Transverse colon (tissue), 4 donors: Measurements from ENCODE around the gene TARS3.

Source experiments
- EP300 ChIP-seq: sonication (generic); formaldehyde crosslinking; IDR thresholded peaks from one replicate; pipeline ENCODE4 v1.6.1; 2017; ENCODE audit warnings: antibody characterized with exemption, low read depth
- POLR2A ChIP-seq: fragments of 450-650 bp; IDR thresholded peaks from one replicate; pipeline ENCODE4 v1.6.1; 2016; ENCODE audit warnings: antibody characterized with exemption, mild to moderate bottlenecking, moderate library complexity
- POLR2AphosphoS5 ChIP-seq, 3 donors: sonication (generic); formaldehyde crosslinking; IDR thresholded peaks; one replicate each; pipeline ENCODE4 v1.6.1; 2016; ENCODE audit warnings: antibody characterized with exemption in 3 of 3
- TF ChIP-seq, protein P1 (sequence below), 5 experiments: fragments of 200-600 bp in 3 of 5; fragments of 450-650 bp in 2 of 5; sonication (generic) in 3 of 5; IDR thresholded peaks; 1 replicate in 2 of 5; 2 replicates in 3 of 5; pipeline ENCODE4 v1.5.1; 2016 to 2017; ENCODE audit warnings: antibody characterized with exemption in 5 of 5, inconsistent platforms in 3 of 5, mild to moderate bottlenecking in 2 of 5, moderate library complexity in 1 of 5

DNA sequence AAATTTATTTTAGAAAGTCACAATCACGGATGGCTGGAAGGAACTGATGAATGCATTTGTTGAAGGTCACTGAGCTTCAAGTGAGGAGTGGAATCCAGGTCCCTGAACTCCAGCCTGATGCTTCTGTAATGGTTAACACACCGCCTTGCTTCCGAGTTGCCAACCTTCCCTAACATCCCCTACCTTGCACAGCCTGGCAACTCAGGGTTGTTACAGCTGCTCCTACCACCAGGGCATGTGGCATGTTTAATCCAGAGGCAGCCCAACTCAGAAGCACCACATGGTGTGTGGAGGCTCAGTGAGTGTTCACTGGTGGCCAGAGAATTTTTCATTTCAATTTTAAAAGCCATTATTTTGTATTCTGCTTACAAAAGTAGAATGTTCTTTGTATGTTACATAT is 77.0 kb downstream of the TARS3 start:
- TF ChIP-seq, protein P1, sequence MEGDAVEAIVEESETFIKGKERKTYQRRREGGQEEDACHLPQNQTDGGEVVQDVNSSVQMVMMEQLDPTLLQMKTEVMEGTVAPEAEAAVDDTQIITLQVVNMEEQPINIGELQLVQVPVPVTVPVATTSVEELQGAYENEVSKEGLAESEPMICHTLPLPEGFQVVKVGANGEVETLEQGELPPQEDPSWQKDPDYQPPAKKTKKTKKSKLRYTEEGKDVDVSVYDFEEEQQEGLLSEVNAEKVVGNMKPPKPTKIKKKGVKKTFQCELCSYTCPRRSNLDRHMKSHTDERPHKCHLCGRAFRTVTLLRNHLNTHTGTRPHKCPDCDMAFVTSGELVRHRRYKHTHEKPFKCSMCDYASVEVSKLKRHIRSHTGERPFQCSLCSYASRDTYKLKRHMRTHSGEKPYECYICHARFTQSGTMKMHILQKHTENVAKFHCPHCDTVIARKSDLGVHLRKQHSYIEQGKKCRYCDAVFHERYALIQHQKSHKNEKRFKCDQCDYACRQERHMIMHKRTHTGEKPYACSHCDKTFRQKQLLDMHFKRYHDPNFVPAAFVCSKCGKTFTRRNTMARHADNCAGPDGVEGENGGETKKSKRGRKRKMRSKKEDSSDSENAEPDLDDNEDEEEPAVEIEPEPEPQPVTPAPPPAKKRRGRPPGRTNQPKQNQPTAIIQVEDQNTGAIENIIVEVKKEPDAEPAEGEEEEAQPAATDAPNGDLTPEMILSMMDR (IDR thresholded peaks at IDR 0.05) = no peak
- TF ChIP-seq POLR2A (no peak), POLR2AphosphoS5 (IDR thresholded peaks at IDR 0.05) (no peak), EP300 (no peak)
